ENCODE data around the gene SLC29A1. TPM values are rescaled to one million over a fixed set of nuclear protein-coding genes. Genes with fewer than 3 reads are reported as not detected.

Gene SLC29A1
- total and polyA plus RNA-seq, 9 of the 15 experiments (the other 6 are each of a cell fraction or from before 2014, with no cell fraction given): 18.9 to 170 (median 57.7) TPM

GRCh38 chr6:44224029-44224964 is 902 bp downstream of the SLC29A1 start (continued):
- TF ChIP-seq, protein P1, sequence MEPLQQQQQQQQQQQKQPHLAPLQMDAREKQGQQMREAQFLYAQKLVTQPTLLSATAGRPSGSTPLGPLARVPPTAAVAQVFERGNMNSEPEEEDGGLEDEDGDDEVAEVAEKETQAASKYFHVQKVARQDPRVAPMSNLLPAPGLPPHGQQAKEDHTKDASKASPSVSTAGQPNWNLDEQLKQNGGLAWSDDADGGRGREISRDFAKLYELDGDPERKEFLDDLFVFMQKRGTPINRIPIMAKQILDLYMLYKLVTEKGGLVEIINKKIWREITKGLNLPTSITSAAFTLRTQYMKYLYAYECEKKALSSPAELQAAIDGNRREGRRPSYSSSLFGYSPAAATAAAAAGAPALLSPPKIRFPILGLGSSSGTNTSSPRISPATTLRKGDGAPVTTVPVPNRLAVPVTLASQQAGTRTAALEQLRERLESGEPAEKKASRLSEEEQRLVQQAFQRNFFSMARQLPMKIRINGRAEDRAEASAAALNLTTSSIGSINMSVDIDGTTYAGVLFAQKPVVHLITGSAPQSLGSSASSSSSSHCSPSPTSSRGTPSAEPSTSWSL (CRISPR knock-in tag; IDR thresholded peaks at IDR 0.05; ENCODE audit: borderline replicate concordance): 0 out of 2 replicates have a peak, but pooled peaks have one; percentile 46
- no peak for TF ChIP-seq POLR3G (IDR thresholded peaks at IDR 0.05; ENCODE audit: extremely low read depth, insufficient read length, insufficient replicate concordance)
- TF ChIP-seq ZNF263 (CRISPR knock-in tag; IDR thresholded peaks at IDR 0.05; ENCODE audit: borderline replicate concordance): no peak
- TF ChIP-seq ZFP36 (IDR thresholded peaks at IDR 0.05; ENCODE audit: low read depth, low read length, partially characterized antibody): peak; percentile 84
- TF ChIP-seq HDGF (IDR thresholded peaks at IDR 0.05): peak; percentile 17; the same call in 1 of the 2 replicates
- no peak for TF ChIP-seq DEAF1 (CRISPR knock-in tag; IDR thresholded peaks at IDR 0.05)
- peak; percentile 90 for TF ChIP-seq BCOR (IDR thresholded peaks at IDR 0.05)
- peak in 1 of 2 experiments; percentile 70; a peak in 1 of 4 replicates for TF ChIP-seq TEAD1 (CRISPR knock-in tag; IDR thresholded peaks at IDR 0.05)
- TF ChIP-seq BRD4 (IDR thresholded peaks at IDR 0.05): no peak
- TF ChIP-seq NRF1 (conservative IDR thresholded peaks at IDR 0.05 in 1 of 2, IDR thresholded peaks at IDR 0.05 in 1 of 2): peak; percentile 52 to 55; a peak in 3 of 4 replicates
- TF ChIP-seq KDM1A (IDR thresholded peaks at IDR 0.05): peak; percentile 37 to 75; a peak in 3 of 4 replicates
- peak; percentile 14; the same call in 1 of the 2 replicates for TF ChIP-seq NR2C2 (CRISPR knock-in tag; IDR thresholded peaks at IDR 0.05)
- TF ChIP-seq NR2C2 (tag; IDR thresholded peaks at IDR 0.05): no peak
- TF ChIP-seq HDAC2 (IDR thresholded peaks at IDR 0.05): peak; percentile 56
- TF ChIP-seq, protein P2, sequence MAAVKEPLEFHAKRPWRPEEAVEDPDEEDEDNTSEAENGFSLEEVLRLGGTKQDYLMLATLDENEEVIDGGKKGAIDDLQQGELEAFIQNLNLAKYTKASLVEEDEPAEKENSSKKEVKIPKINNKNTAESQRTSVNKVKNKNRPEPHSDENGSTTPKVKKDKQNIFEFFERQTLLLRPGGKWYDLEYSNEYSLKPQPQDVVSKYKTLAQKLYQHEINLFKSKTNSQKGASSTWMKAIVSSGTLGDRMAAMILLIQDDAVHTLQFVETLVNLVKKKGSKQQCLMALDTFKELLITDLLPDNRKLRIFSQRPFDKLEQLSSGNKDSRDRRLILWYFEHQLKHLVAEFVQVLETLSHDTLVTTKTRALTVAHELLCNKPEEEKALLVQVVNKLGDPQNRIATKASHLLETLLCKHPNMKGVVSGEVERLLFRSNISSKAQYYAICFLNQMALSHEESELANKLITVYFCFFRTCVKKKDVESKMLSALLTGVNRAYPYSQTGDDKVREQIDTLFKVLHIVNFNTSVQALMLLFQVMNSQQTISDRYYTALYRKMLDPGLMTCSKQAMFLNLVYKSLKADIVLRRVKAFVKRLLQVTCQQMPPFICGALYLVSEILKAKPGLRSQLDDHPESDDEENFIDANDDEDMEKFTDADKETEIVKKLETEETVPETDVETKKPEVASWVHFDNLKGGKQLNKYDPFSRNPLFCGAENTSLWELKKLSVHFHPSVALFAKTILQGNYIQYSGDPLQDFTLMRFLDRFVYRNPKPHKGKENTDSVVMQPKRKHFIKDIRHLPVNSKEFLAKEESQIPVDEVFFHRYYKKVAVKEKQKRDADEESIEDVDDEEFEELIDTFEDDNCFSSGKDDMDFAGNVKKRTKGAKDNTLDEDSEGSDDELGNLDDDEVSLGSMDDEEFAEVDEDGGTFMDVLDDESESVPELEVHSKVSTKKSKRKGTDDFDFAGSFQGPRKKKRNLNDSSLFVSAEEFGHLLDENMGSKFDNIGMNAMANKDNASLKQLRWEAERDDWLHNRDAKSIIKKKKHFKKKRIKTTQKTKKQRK (IDR thresholded peaks at IDR 0.05; ENCODE audit: borderline replicate concordance, low read depth, low read length): no peak
- TF ChIP-seq TFAM (CRISPR knock-in tag; conservative IDR thresholded peaks at IDR 0.05): no peak
- TF ChIP-seq CAMTA2 (CRISPR knock-in tag; conservative IDR thresholded peaks at IDR 0.05): no peak
- no peak for TF ChIP-seq HOMEZ (CRISPR knock-in tag; IDR thresholded peaks at IDR 0.05)
- peak; percentile 19; the same call in 1 of the 2 replicates for TF ChIP-seq FOXK1 (CRISPR knock-in tag; IDR thresholded peaks at IDR 0.05; ENCODE audit: borderline replicate concordance)
